GM18951 (cell line): ENCODE results near the gene ADAMTSL5.
"Not testable (repeated sequence)": the region's sequence is repeated elsewhere in the genome, so short reads cannot be mapped to it uniquely, and the experiment has no call there.

Source experiments
- POLR2A ChIP-seq: IDR thresholded peaks from 4 replicates; pipeline ENCODE4 v1.6.1; 2011; ENCODE audit warnings: mild to moderate bottlenecking; ENCODE audit not compliant: insufficient read length, insufficient read depth; ENCODE audit errors: extremely low read depth
- in situ Hi-C: fragments of 300-500 bp; cut with MboI; formaldehyde crosslinking; loops from one replicate; pipeline ENCODE4 v1.12.0; 2022; ENCODE audit warnings: low sequenced_read_pairs, mixed read lengths, inconsistent platforms; ENCODE audit not compliant: unreplicated experiment

Gene ADAMTSL5

GRCh38 chr19:1526979-1527649 lies 14.3 kb upstream of the ADAMTSL5 start:
- in situ Hi-C loops: loop anchor here (25.0 kb wide), 1 partner anchor 260 kb away; no protein-coding TSS in a partner anchor
- no peak for TF ChIP-seq POLR2A

- no peak for TF ChIP-seq POLR2A
- in situ Hi-C loops: loop anchor here (25.0 kb wide), 1 partner anchor 261 kb away; no protein-coding TSS in a partner anchor
Measured at GRCh38 chr19:1526066-1526778, 13.4 kb upstream of the ADAMTSL5 start.

- in situ Hi-C loops: loop anchor here (25.0 kb wide), 1 partner anchor 262 kb away; no protein-coding TSS in a partner anchor
- TF ChIP-seq POLR2A: no peak
Measured at GRCh38 chr19:1525343-1525742, 12.5 kb upstream of the ADAMTSL5 start.

- in situ Hi-C loops: loop anchor here (25.0 kb wide), 1 partner anchor 262 kb away; no protein-coding TSS in a partner anchor
- no peak for TF ChIP-seq POLR2A
Measured at GRCh38 chr19:1524972-1525325, 12.1 kb upstream of the ADAMTSL5 start.

GRCh38 chr19:1524287-1524971 lies 11.6 kb upstream of the ADAMTSL5 start:
- no peak for TF ChIP-seq POLR2A
- in situ Hi-C loops: no loop called here

- TF ChIP-seq POLR2A: no peak
- in situ Hi-C loops: no loop called here
Measured at GRCh38 chr19:1523412-1524286, 10.8 kb upstream of the ADAMTSL5 start, which contains the start of gene PLK5. TSS of gene PLK5 (plus strand) at chr19:1524077. CDS start at chr19:1526997, 2,920 bp downstream.

GRCh38 chr19:1522838-1523237 lies 10.0 kb upstream of the ADAMTSL5 start:
- TF ChIP-seq POLR2A: no peak
- in situ Hi-C loops: no loop called here

- no peak for TF ChIP-seq POLR2A
- in situ Hi-C loops: no loop called here
Measured at GRCh38 chr19:1522061-1522460, 9.2 kb upstream of the ADAMTSL5 start.

GRCh38 chr19:1521636-1522035 lies 8.8 kb upstream of the ADAMTSL5 start:
- in situ Hi-C loops: no loop called here
- no peak for TF ChIP-seq POLR2A

- no peak for TF ChIP-seq POLR2A
- in situ Hi-C loops: no loop called here
Measured at GRCh38 chr19:1520203-1520780, 7.5 kb upstream of the ADAMTSL5 start.

- in situ Hi-C loops: not testable (repeated sequence)
Measured at GRCh38 chr19:1519802-1520201, 7.0 kb upstream of the ADAMTSL5 start.

GRCh38 chr19:1518471-1518870 lies 5.7 kb upstream of the ADAMTSL5 start:
- TF ChIP-seq POLR2A: no peak
- in situ Hi-C loops: no loop called here

- no peak for TF ChIP-seq POLR2A
- in situ Hi-C loops: no loop called here
Measured at GRCh38 chr19:1516395-1516753, 3.6 kb upstream of the ADAMTSL5 start.
